KOPT-K1 (cell line): Measurements from ENCODE around the gene BCL7C.
A peak's percentile ranks its signal among the peaks of the same experiment; 100 is the strongest.
"Not testable (repeated sequence)": the region's sequence is repeated elsewhere in the genome, so short reads cannot be mapped to it uniquely, and the experiment has no call there.

Experiments used
- H3K27ac ChIP-seq: fragments of 200-600 bp; sonication (generic); 2 replicates; pipeline ENCODE4 v1.5.1; 2016; ENCODE audit warnings: antibody characterized with exemption, mild to moderate bottlenecking, low read depth, low read length; ENCODE audit not compliant: poor library complexity, severe bottlenecking
- H3K36me3 ChIP-seq: fragments of 200-600 bp; sonication (generic); 2 replicates; pipeline ENCODE4 v1.5.1; 2017; ENCODE audit warnings: antibody characterized with exemption, mild to moderate bottlenecking, low read length, moderate library complexity; ENCODE audit not compliant: insufficient read depth
- H3K9me3 ChIP-seq: fragments of 200-600 bp; sonication (generic); 2 replicates; pipeline ENCODE4 v1.5.1; 2017; ENCODE audit warnings: antibody characterized with exemption, low read length, mild to moderate bottlenecking; ENCODE audit not compliant: insufficient read depth, poor library complexity, severe bottlenecking

Gene BCL7C

GRCh38 chr16:30893744-30894539 is at the start of gene BCL7C:
BCL7C (minus strand) TSS chr16:30894077; CDS start chr16:30893944, 133 bp downstream.
- Histone ChIP-seq H3K9me3 (no peaks in the 10 kb centered on the region), H3K27ac (peak within 1 kb of the TSS; percentile 59), H3K36me3 (peaks cover 25% of the 10 kb centered on the region; the same call in 1 of the 2 replicates)

- Histone ChIP-seq H3K9me3 (no peaks in the 10 kb centered on the region), H3K36me3 (peaks cover 64% of the 10 kb centered on the region), H3K27ac (peak overlapping the region; percentile 44)
These were observed 48.5 kb upstream of the BCL7C start for GRCh38 chr16:30942426-30942806.

- Histone ChIP-seq H3K9me3 (no peaks in the 10 kb centered on the region), H3K27ac (peak overlapping the region; percentile 44), H3K36me3 (peaks cover 64% of the 10 kb centered on the region)
These were observed 47.9 kb upstream of the BCL7C start for GRCh38 chr16:30941600-30942425.

- not testable (repeated sequence) for H3K9me3 ChIP-seq, H3K27ac ChIP-seq
- peaks cover 58% of the 10 kb centered on the region for H3K36me3 ChIP-seq
These were observed 45.7 kb upstream of the BCL7C start for GRCh38 chr16:30939571-30939970.

GRCh38 chr16:30937692-30938091 is 43.8 kb upstream of the BCL7C start:
- Histone ChIP-seq H3K36me3 (peaks cover 56% of the 10 kb centered on the region), H3K27ac (peak overlapping the region; percentile 62), H3K9me3 (no peaks in the 10 kb centered on the region)

GRCh38 chr16:30934827-30935557 is 41.1 kb upstream of the BCL7C start:
- no peaks in the 10 kb centered on the region for H3K9me3 ChIP-seq
- peaks cover 58% of the 10 kb centered on the region for H3K36me3 ChIP-seq
- peak overlapping the region; percentile 39 for H3K27ac ChIP-seq

GRCh38 chr16:30931068-30931650 is 37.3 kb upstream of the BCL7C start:
- Histone ChIP-seq H3K9me3 (no peaks in the 10 kb centered on the region), H3K36me3 (peaks cover 79% of the 10 kb centered on the region), H3K27ac (no peak overlapping the region)

GRCh38 chr16:30930160-30930571 is 36.3 kb upstream of the BCL7C start:
- Histone ChIP-seq H3K27ac (no peak overlapping the region), H3K36me3 (peaks cover 81% of the 10 kb centered on the region), H3K9me3 (no peaks in the 10 kb centered on the region)

- Histone ChIP-seq H3K9me3 (no peaks in the 10 kb centered on the region), H3K27ac (no peak overlapping the region), H3K36me3 (peaks cover 81% of the 10 kb centered on the region)
These were observed 35.3 kb upstream of the BCL7C start for GRCh38 chr16:30929167-30929566.

GRCh38 chr16:30928390-30928789 is 34.5 kb upstream of the BCL7C start:
- Histone ChIP-seq H3K27ac (no peak overlapping the region), H3K9me3 (no peaks in the 10 kb centered on the region), H3K36me3 (peaks cover 73% of the 10 kb centered on the region)

- H3K27ac ChIP-seq = no peak overlapping the region
- H3K9me3 ChIP-seq = no peaks in the 10 kb centered on the region
- H3K36me3 ChIP-seq = peaks cover 68% of the 10 kb centered on the region
These were observed 34.0 kb upstream of the BCL7C start for GRCh38 chr16:30927789-30928378.

- H3K27ac ChIP-seq = peak overlapping the region; percentile 13
- H3K9me3 ChIP-seq = no peaks in the 10 kb centered on the region
- H3K36me3 ChIP-seq = peaks cover 61% of the 10 kb centered on the region
These were observed 33.3 kb upstream of the BCL7C start for GRCh38 chr16:30926937-30927788.

GRCh38 chr16:30925995-30926811 is 32.3 kb upstream of the BCL7C start:
- Histone ChIP-seq H3K36me3 (peaks cover 52% of the 10 kb centered on the region), H3K27ac (peak overlapping the region; percentile 13), H3K9me3 (no peaks in the 10 kb centered on the region)
